ENCODE measurements around the gene PCNT. TPM values are rescaled to one million over a fixed set of nuclear protein-coding genes. Genes with fewer than 3 reads are reported as not detected.

The PCNT gene
- total RNA-seq, 1 experiment from 2014 or later, result 34.0 TPM

DNA sequence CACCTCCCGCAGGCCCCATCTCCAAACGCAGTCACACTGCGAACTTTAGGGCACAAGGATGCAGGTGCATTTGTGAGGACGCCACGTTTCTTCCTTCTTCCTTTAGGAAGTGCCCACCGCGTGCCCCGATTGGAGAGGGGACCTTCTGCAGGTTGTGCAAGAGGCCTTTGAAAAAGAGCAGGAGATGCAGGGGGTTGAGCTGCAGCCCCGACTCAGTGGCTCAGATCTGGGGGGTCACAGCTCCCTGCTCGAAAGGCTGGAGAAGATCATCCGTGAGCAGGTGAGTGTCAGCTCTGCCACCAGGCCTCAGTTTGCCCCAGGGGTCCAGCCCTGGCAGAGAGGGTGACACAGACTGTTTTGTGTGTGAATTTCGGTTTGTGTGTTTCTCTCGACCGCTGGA is 103.6 kb downstream of the PCNT start:
- Mint-ChIP-seq H3K27me3 (ENCODE audit: insufficient read depth, unreplicated experiment) (no peaks in the 10 kb centered on the region), H3K27ac (ENCODE audit: low read depth, unreplicated experiment) (no peak overlapping the region), H3K36me3 (ENCODE audit: insufficient read depth, unreplicated experiment) (peaks cover 38% of the 10 kb centered on the region), H3K4me3 (ENCODE audit: unreplicated experiment) (no peak overlapping the region), H3K4me1 (ENCODE audit: insufficient read depth, unreplicated experiment) (no peaks in the 10 kb centered on the region), H3K9me3 (ENCODE audit: unreplicated experiment) (no peaks in the 10 kb centered on the region)
- CTCF ChIA-PET, result no interaction called here
- intact Hi-C loops (cut with micrococcal nuclease), result no loop called here
- POLR2A ChIA-PET, result interaction anchor here (1.0 kb wide), 1 partner anchor 19 kb away, joined by 4 read pairs; no protein-coding TSS in a partner anchor
- no TSS peak for BruUV-seq (replicated peaks)
- TF ChIP-seq, protein P1, sequence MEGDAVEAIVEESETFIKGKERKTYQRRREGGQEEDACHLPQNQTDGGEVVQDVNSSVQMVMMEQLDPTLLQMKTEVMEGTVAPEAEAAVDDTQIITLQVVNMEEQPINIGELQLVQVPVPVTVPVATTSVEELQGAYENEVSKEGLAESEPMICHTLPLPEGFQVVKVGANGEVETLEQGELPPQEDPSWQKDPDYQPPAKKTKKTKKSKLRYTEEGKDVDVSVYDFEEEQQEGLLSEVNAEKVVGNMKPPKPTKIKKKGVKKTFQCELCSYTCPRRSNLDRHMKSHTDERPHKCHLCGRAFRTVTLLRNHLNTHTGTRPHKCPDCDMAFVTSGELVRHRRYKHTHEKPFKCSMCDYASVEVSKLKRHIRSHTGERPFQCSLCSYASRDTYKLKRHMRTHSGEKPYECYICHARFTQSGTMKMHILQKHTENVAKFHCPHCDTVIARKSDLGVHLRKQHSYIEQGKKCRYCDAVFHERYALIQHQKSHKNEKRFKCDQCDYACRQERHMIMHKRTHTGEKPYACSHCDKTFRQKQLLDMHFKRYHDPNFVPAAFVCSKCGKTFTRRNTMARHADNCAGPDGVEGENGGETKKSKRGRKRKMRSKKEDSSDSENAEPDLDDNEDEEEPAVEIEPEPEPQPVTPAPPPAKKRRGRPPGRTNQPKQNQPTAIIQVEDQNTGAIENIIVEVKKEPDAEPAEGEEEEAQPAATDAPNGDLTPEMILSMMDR (IDR thresholded peaks at IDR 0.05; ENCODE audit: unreplicated experiment), result no peak
- DNase-seq (ENCODE audit: unreplicated experiment), result no peak

DNA sequence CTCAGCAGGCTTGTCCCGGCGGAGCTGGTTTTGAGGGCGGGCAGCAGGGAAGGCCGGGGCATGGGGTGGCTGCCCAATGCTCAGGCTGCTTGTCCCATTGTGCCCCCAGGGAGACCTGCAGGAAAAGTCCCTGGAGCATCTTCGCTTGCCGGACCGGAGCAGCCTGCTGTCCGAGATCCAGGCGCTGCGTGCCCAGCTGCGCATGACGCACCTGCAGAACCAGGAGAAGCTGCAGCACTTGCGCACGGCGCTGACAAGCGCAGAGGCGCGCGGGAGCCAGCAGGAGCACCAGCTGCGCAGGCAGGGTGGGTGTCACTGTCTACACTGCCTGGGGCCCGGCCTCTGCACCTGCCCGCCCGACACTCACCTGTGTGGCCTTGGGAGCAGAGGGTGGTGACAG is 104.3 kb downstream of the PCNT start:
- no peaks in the 10 kb centered on the region for H3K9me3 Mint-ChIP-seq (ENCODE audit: unreplicated experiment)
- H3K36me3 Mint-ChIP-seq (ENCODE audit: insufficient read depth, unreplicated experiment), result peaks cover 37% of the 10 kb centered on the region
- intact Hi-C loops (cut with micrococcal nuclease), result no loop called here
- no TSS peak for BruUV-seq (replicated peaks)
- H3K27ac Mint-ChIP-seq (ENCODE audit: low read depth, unreplicated experiment), result no peak overlapping the region
- H3K4me3 Mint-ChIP-seq (ENCODE audit: unreplicated experiment), result no peak overlapping the region
- ChIA-PET CTCF (interaction anchor here (0.7 to 1.0 kb wide), 2 partner anchors 15 to 225 kb away, joined by 3 to 5 read pairs; no protein-coding TSS in a partner anchor), POLR2A (no interaction called here)
- DNase-seq (ENCODE audit: unreplicated experiment), result no peak
- no peaks in the 10 kb centered on the region for H3K27me3 Mint-ChIP-seq (ENCODE audit: insufficient read depth, unreplicated experiment)
- no peaks in the 10 kb centered on the region for H3K4me1 Mint-ChIP-seq (ENCODE audit: insufficient read depth, unreplicated experiment)
- TF ChIP-seq, protein P1 (IDR thresholded peaks at IDR 0.05; ENCODE audit: unreplicated experiment), result no peak

DNA sequence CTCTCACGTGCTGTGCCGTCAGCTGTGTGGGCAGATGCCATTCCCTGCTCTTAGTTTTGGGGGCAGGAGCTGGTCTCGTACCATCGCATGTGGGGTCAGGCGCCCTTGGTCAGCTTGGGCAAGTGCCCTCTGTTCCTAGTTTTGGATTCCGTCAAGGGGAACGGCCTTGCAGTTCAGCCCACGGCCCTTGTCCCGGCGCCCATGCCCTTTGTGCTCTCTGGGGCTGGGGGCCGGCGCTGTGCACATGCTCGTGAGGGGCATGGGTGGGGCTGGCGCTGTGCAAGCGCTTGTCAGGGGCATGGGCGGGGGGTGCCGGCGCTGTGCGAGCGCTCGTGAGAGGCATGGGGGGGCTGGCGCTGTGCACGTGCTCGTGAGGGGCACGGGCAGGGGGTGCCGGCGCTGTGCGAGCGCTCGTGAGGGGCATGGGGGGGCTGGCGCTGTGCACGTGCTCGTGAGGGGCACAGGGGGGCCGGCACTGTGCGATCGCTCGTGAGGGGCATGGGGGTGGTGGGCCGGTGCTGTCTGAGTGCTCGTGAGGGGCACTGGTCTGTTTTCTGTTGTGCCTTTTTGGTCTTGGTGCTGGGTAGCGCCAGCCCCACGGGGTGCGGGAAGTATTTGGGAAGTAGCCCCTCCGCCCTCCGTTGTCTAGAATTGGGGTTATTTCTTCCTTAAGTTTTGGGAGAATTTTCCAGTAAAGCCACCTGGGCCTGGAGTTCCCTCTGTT is 105.2 kb downstream of the PCNT start:
- H3K27me3 Mint-ChIP-seq (ENCODE audit: insufficient read depth, unreplicated experiment), result no peaks in the 10 kb centered on the region
- BruUV-seq (replicated peaks), result no TSS peak
- TF ChIP-seq, protein P1 (IDR thresholded peaks at IDR 0.05; ENCODE audit: unreplicated experiment), result no peak
- intact Hi-C loops (cut with micrococcal nuclease), result no loop called here
- no peaks in the 10 kb centered on the region for H3K9me3 Mint-ChIP-seq (ENCODE audit: unreplicated experiment)
- no peak for DNase-seq (ENCODE audit: unreplicated experiment)
- H3K4me3 Mint-ChIP-seq (ENCODE audit: unreplicated experiment), result no peak overlapping the region
- peaks cover 42% of the 10 kb centered on the region for H3K36me3 Mint-ChIP-seq (ENCODE audit: insufficient read depth, unreplicated experiment)
- ChIA-PET CTCF (interaction anchor here (0.7 to 1.0 kb wide), 2 partner anchors 14 to 224 kb away, joined by 3 to 5 read pairs; no protein-coding TSS in a partner anchor), POLR2A (no interaction called here)
- no peak overlapping the region for H3K27ac Mint-ChIP-seq (ENCODE audit: low read depth, unreplicated experiment)
- no peaks in the 10 kb centered on the region for H3K4me1 Mint-ChIP-seq (ENCODE audit: insufficient read depth, unreplicated experiment)

DNA sequence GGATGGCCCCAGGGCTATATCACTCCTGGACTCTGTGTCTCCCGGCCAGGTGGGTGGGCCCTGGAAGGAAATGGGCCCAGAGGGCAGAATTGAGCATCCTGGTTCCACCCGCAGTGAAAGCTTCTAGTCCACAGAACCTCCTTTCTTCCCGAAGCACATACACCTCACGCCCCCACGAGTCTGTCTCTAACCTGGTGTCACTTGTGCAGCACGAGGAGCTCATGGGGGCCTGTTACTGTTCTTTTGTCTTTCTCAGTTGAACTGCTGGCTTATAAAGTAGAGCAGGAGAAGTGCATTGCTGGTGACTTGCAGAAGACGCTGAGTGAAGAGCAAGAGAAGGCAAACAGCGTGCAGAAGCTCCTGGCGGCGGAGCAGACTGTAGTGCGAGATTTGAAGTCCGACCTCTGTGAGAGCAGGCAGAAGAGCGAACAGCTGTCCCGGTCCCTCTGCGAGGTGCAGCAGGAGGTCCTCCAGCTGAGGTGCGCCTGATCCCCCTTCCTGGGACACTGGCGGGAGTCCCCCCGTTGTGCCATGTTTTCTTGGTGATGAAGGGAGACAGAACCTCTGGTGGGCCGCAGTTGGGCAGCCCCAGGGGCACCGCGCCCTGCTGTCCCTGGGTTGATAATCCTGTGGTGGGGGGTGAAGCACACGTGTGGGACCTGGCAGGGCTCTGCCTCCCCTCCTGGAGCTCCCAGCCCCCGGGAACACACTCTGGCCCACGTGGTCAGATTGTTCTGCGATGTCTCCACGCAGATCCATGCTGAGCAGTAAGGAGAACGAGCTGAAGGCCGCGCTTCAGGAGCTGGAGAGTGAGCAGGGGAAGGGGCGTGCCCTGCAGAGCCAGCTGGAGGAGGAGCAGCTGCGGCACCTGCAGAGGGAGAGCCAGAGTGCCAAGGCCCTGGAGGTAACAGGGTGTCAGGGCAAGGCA is 106.1 kb downstream of the PCNT start:
- Mint-ChIP-seq H3K4me3 (ENCODE audit: unreplicated experiment) (no peak overlapping the region), H3K9me3 (ENCODE audit: unreplicated experiment) (no peaks in the 10 kb centered on the region), H3K4me1 (ENCODE audit: insufficient read depth, unreplicated experiment) (no peaks in the 10 kb centered on the region), H3K27ac (ENCODE audit: low read depth, unreplicated experiment) (no peak overlapping the region), H3K36me3 (ENCODE audit: insufficient read depth, unreplicated experiment) (peaks cover 51% of the 10 kb centered on the region), H3K27me3 (ENCODE audit: insufficient read depth, unreplicated experiment) (no peaks in the 10 kb centered on the region)
- DNase-seq (ENCODE audit: unreplicated experiment), result no peak
- ChIA-PET POLR2A (no interaction called here), CTCF (interaction anchor here (0.6 kb wide), 1 partner anchor 33 kb away, joined by 4 read pairs; no protein-coding TSS in a partner anchor)
- no TSS peak for BruUV-seq (replicated peaks)
- intact Hi-C loops (cut with micrococcal nuclease), result no loop called here
- TF ChIP-seq, protein P1 (IDR thresholded peaks at IDR 0.05; ENCODE audit: unreplicated experiment), result no peak

Data from MCF 10A (cell line).